ENCODE data around the gene KRT73. TPM values are rescaled to one million over a fixed set of nuclear protein-coding genes. Genes with fewer than 3 reads are reported as not detected.
"Not testable (repeated sequence)": the region's sequence is repeated elsewhere in the genome, so short reads cannot be mapped to it uniquely, and the experiment has no call there.

The KRT73 gene
- total RNA-seq, 1 donor: 0.27 TPM

GRCh38 chr12:52603314-52603713, 15.0 kb downstream of the KRT73 start:
- DNase-seq (ENCODE audit: low read depth in 2 of 3, low spot score in 2 of 3): no peak

- DNase-seq (ENCODE audit: low read depth in 2 of 3, low spot score in 2 of 3): no peak
These were observed 15.8 kb downstream of the KRT73 start for GRCh38 chr12:52602552-52602951.

GRCh38 chr12:52601671-52602070, 16.7 kb downstream of the KRT73 start:
- DNase-seq (ENCODE audit: low read depth in 2 of 3, low spot score in 2 of 3): no peak

- DNase-seq (ENCODE audit: low read depth in 2 of 3, low spot score in 2 of 3): peak in 1 of 3 donors; percentile 8
These were observed 17.3 kb downstream of the KRT73 start, which contains the start of gene KRT72 for GRCh38 chr12:52600941-52601481. Gene KRT72, minus strand, starts transcription at chr12:52601463. Its CDS starts 11 bp downstream, at chr12:52601452.

- DNase-seq (ENCODE audit: low read depth in 2 of 3, low spot score in 2 of 3): no peak
These were observed 17.9 kb downstream of the KRT73 start for GRCh38 chr12:52600475-52600874.

- no peak for DNase-seq (ENCODE audit: low read depth in 2 of 3, low spot score in 2 of 3)
These were observed 18.3 kb downstream of the KRT73 start for GRCh38 chr12:52600071-52600470.

GRCh38 chr12:52598966-52599365, 19.4 kb downstream of the KRT73 start:
- DNase-seq (ENCODE audit: low read depth in 2 of 3, low spot score in 2 of 3): no peak

- not testable (repeated sequence) for DNase-seq (ENCODE audit: low read depth in 2 of 3, low spot score in 2 of 3)
These were observed 24.1 kb downstream of the KRT73 start for GRCh38 chr12:52594237-52594636.

- DNase-seq (ENCODE audit: low read depth in 2 of 3, low spot score in 2 of 3): no peak
These were observed 26.8 kb downstream of the KRT73 start for GRCh38 chr12:52591521-52591920.

GRCh38 chr12:52590021-52590420, 28.3 kb downstream of the KRT73 start:
- DNase-seq (ENCODE audit: low read depth in 2 of 3, low spot score in 2 of 3): no peak

GRCh38 chr12:52587563-52587962, 30.8 kb downstream of the KRT73 start:
- no peak for DNase-seq (ENCODE audit: low read depth in 2 of 3, low spot score in 2 of 3)

GRCh38 chr12:52585946-52586345, 32.4 kb downstream of the KRT73 start:
- DNase-seq (ENCODE audit: low read depth in 2 of 3, low spot score in 2 of 3): peak in 2 of 3 donors; percentile 32 to 34

- DNase-seq (ENCODE audit: low read depth in 2 of 3, low spot score in 2 of 3): no peak
These were observed 33.3 kb downstream of the KRT73 start for GRCh38 chr12:52585066-52585465.

GRCh38 chr12:52584156-52584682, 34.1 kb downstream of the KRT73 start:
- DNase-seq (ENCODE audit: low read depth in 2 of 3, low spot score in 2 of 3): no peak

- DNase-seq (ENCODE audit: low read depth in 2 of 3, low spot score in 2 of 3): peak; percentile 37 to 83 (median 58)
These were observed 35.3 kb downstream of the KRT73 start for GRCh38 chr12:52582971-52583456.

GRCh38 chr12:52582486-52582885, 35.9 kb downstream of the KRT73 start:
- DNase-seq (ENCODE audit: low read depth in 2 of 3, low spot score in 2 of 3): no peak

GRCh38 chr12:52581481-52581880, 36.9 kb downstream of the KRT73 start:
- DNase-seq (ENCODE audit: low read depth in 2 of 3, low spot score in 2 of 3): no peak

- no peak for DNase-seq (ENCODE audit: low read depth in 2 of 3, low spot score in 2 of 3)
These were observed 37.3 kb downstream of the KRT73 start for GRCh38 chr12:52581066-52581465.

GRCh38 chr12:52580496-52580895, 37.9 kb downstream of the KRT73 start:
- no peak for DNase-seq (ENCODE audit: low read depth in 2 of 3, low spot score in 2 of 3)

- no peak for DNase-seq (ENCODE audit: low read depth in 2 of 3, low spot score in 2 of 3)
These were observed 38.6 kb downstream of the KRT73 start for GRCh38 chr12:52579468-52580465.

- DNase-seq (ENCODE audit: low read depth in 2 of 3, low spot score in 2 of 3): no peak
These were observed 39.9 kb downstream of the KRT73 start for GRCh38 chr12:52578469-52578868.
